Keratinocyte (primary cell): ENCODE measurements around the gene TBCE. TPM values are rescaled to one million over a fixed set of nuclear protein-coding genes. Genes with fewer than 3 reads are reported as not detected.

Experiments used
- DNase-seq: peaks from one replicate; pipeline ENCODE4 v3.0.0-alpha.2; 2011; ENCODE audit warnings: low read depth, missing footprints, low spot score
- FAIRE-seq: peaks from 2 replicates; lab custom pipeline; 2011; peaks lifted over from hg19 to GRCh38; lab: Jason Lieb, UNC
- H2AFZ ChIP-seq: 2 replicates; pipeline ENCODE4 v1.6.0; 2012; ENCODE audit warnings: low read length, control low read depth, inconsistent platforms; ENCODE audit not compliant: control insufficient read depth
- H3K27ac ChIP-seq: 2 replicates; pipeline ENCODE4 v1.5.1; 2011; ENCODE audit warnings: low read length; ENCODE audit not compliant: control insufficient read depth, insufficient read depth
- H3K27me3 ChIP-seq: 3 replicates; pipeline ENCODE4 v1.6.0; 2011; ENCODE audit warnings: low read length; ENCODE audit not compliant: control insufficient read depth, insufficient read depth; ENCODE audit errors: extremely low read depth
- H3K36me3 ChIP-seq, 2 experiments: 2 replicates in 1 of 2; 3 replicates in 1 of 2; pipeline ENCODE4 v1.5.1; 2011; ENCODE audit warnings: low read length in 2 of 2, mild to moderate bottlenecking in 1 of 2; ENCODE audit not compliant: control insufficient read depth in 2 of 2, insufficient read depth in 2 of 2; ENCODE audit errors: extremely low read depth in 1 of 2
- H3K4me1 ChIP-seq: 3 replicates; pipeline ENCODE4 v1.5.1; 2011; ENCODE audit warnings: low read length; ENCODE audit not compliant: control insufficient read depth, insufficient read depth; ENCODE audit errors: extremely low read depth
- H3K4me2 ChIP-seq: 3 replicates; pipeline ENCODE4 v1.6.0; 2011; ENCODE audit warnings: low read depth, low read length; ENCODE audit not compliant: control insufficient read depth, insufficient read depth; ENCODE audit errors: extremely low read depth
- H3K4me3 ChIP-seq, 3 experiments: fragments of 200-600 bp in 1 of 3; sonication (generic) in 1 of 3; 2 replicates in 2 of 3; 3 replicates in 1 of 3; pipeline ENCODE4 v1.5.1; 2011 to 2016; ENCODE audit warnings: low read length in 3 of 3, mild to moderate bottlenecking in 3 of 3, control low read depth in 2 of 3, inconsistent platforms in 1 of 3, low read depth in 1 of 3, mixed read lengths in 1 of 3, mixed run types in 1 of 3, moderate library complexity in 1 of 3; ENCODE audit not compliant: control insufficient read depth in 2 of 3, insufficient read depth in 2 of 3; ENCODE audit errors: extremely low read depth in 1 of 3
- H3K79me2 ChIP-seq: 2 replicates; pipeline ENCODE4 v1.6.0; 2012; ENCODE audit warnings: low read length; ENCODE audit not compliant: control insufficient read depth, insufficient read depth
- H3K9ac ChIP-seq: 3 replicates; pipeline ENCODE4 v1.6.0; 2011; ENCODE audit warnings: low read length; ENCODE audit not compliant: control insufficient read depth, insufficient read depth; ENCODE audit errors: extremely low read depth
- H3K9me1 ChIP-seq: 3 replicates; pipeline ENCODE4 v1.6.0; 2011; ENCODE audit warnings: low read length; ENCODE audit not compliant: control insufficient read depth, insufficient read depth; ENCODE audit errors: extremely low read depth
- H3K9me3 ChIP-seq: 2 replicates; pipeline ENCODE4 v1.5.1; 2012; ENCODE audit warnings: low read depth, low read length; ENCODE audit not compliant: control insufficient read depth
- H4K20me1 ChIP-seq: 3 replicates; pipeline ENCODE4 v1.6.0; 2011; ENCODE audit warnings: low read length; ENCODE audit not compliant: control insufficient read depth, insufficient read depth; ENCODE audit errors: extremely low read depth
- EZH2 ChIP-seq: IDR thresholded peaks from one replicate; pipeline ENCODE4 v1.6.1; 2012; ENCODE audit warnings: inconsistent platforms, mild to moderate bottlenecking, low read length, moderate library complexity
- dilution Hi-C: fragments of 300-500 bp; cut with MboI; formaldehyde crosslinking; loops from one replicate; pipeline ENCODE4 v1.7.0; 2020; ENCODE audit warnings: low sequenced_read_pairs; ENCODE audit not compliant: extremely low pct_ligation_motif_present
- polyA plus RNA-seq, 5 experiments: library from polyadenylated mRNA; depleted of rRNA in 3 of 5; stranded (reverse) in 3 of 5; stranded (forward) in 1 of 5; unstranded in 1 of 5; fragments of >200 nt; gene quantifications; 1 replicate in 1 of 5; 2 replicates in 3 of 5; 3 replicates in 1 of 5; pipeline versions ENCODE4 v1.2.1 to v1.2.3, GENCODE V29; 2011 to 2012; ENCODE audit warnings: missing spikeins in 2 of 5, low read depth in 1 of 5, low replicate concordance in 1 of 5
- TF ChIP-seq, protein P1 (sequence below), 3 experiments: IDR thresholded peaks in 1 of 3; conservative IDR thresholded peaks in 1 of 3; optimal IDR thresholded peaks in 1 of 3; 2 replicates in 2 of 3; 3 replicates in 1 of 3; pipeline versions ENCODE3 to v1.5.1; 2011; ENCODE audit warnings: low read length in 3 of 3, mild to moderate bottlenecking in 3 of 3, moderate library complexity in 2 of 3, control low read depth in 1 of 3, inconsistent platforms in 1 of 3; ENCODE audit not compliant: insufficient read depth in 2 of 3; ENCODE audit errors: extremely low read depth in 1 of 3

The TBCE gene
- polyA plus RNA-seq, 1 donor (not counting 4 experiments of a cell fraction or from before 2014, with no cell fraction given), result 27.5 TPM

DNA sequence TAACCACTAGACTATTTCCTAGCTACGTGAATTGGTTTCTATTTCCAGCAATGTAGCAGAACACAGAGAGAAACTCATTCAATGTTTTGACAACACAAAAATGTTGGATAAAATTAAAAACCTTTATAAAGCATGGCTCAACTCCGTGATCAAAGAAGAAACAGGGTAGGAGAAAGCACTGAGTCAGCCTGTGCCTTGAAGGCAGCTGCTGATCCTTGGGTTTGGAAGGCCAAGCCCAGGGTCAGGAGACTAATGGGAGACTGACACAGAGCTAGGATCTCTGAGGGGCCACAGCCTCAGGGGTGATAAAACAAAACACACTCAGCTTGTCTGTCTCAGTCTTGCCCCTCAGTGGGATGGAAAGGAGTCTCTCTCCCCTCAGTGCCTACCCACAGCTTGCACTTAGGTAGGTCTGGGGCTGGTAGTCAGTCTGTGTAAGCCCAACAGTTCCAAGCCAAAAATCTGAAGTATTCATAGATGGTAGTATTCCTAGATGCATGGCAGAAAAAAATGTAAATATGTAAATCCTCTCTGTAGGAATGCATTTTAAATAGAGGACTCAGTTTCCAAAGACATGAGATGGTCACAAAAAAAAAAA, 83.8 kb downstream of the TBCE start:
- H3K9ac ChIP-seq, result no peak overlapping the region
- dilution Hi-C loops, result no loop called here
- H3K4me3 ChIP-seq, result no peak overlapping the region
- H2AFZ ChIP-seq, result no peak overlapping the region
- no peaks in the 10 kb centered on the region for H3K27me3 ChIP-seq
- no peaks in the 10 kb centered on the region for H4K20me1 ChIP-seq
- no peak overlapping the region for H3K27ac ChIP-seq
- H3K4me1 ChIP-seq, result no peaks in the 10 kb centered on the region
- FAIRE-seq (no peak), DNase-seq (no peak)
- no peak overlapping the region for H3K4me2 ChIP-seq
- peaks cover 10 to 22% of the 10 kb centered on the region in 2 experiments for H3K36me3 ChIP-seq
- H3K9me3 ChIP-seq, result no peaks in the 10 kb centered on the region
- no peaks in the 10 kb centered on the region for H3K9me1 ChIP-seq
- TF ChIP-seq, protein P1, sequence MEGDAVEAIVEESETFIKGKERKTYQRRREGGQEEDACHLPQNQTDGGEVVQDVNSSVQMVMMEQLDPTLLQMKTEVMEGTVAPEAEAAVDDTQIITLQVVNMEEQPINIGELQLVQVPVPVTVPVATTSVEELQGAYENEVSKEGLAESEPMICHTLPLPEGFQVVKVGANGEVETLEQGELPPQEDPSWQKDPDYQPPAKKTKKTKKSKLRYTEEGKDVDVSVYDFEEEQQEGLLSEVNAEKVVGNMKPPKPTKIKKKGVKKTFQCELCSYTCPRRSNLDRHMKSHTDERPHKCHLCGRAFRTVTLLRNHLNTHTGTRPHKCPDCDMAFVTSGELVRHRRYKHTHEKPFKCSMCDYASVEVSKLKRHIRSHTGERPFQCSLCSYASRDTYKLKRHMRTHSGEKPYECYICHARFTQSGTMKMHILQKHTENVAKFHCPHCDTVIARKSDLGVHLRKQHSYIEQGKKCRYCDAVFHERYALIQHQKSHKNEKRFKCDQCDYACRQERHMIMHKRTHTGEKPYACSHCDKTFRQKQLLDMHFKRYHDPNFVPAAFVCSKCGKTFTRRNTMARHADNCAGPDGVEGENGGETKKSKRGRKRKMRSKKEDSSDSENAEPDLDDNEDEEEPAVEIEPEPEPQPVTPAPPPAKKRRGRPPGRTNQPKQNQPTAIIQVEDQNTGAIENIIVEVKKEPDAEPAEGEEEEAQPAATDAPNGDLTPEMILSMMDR (optimal IDR thresholded peaks at IDR 0.05 in 1 of 3, IDR thresholded peaks at IDR 0.05 in 1 of 3, conservative IDR thresholded peaks at IDR 0.05 in 1 of 3; ENCODE audit: extremely low read depth in 1 of 3, insufficient read depth in 2 of 3, low read length in 3 of 3), result no peak
- TF ChIP-seq EZH2, result no peak
- no peaks in the 10 kb centered on the region for H3K79me2 ChIP-seq

- H3K4me2 ChIP-seq, result no peak overlapping the region
- H4K20me1 ChIP-seq, result no peaks in the 10 kb centered on the region
- no peaks in the 10 kb centered on the region for H3K79me2 ChIP-seq
- no peak overlapping the region for H3K9ac ChIP-seq
- H3K27me3 ChIP-seq, result no peaks in the 10 kb centered on the region
- H3K4me1 ChIP-seq, result no peaks in the 10 kb centered on the region
- H3K36me3 ChIP-seq, result peaks cover 6 to 18% of the 10 kb centered on the region in 2 experiments
- no peak overlapping the region for H3K27ac ChIP-seq
- H3K4me3 ChIP-seq, result no peak overlapping the region
- H3K9me3 ChIP-seq, result no peaks in the 10 kb centered on the region
- H3K9me1 ChIP-seq, result no peaks in the 10 kb centered on the region
- dilution Hi-C loops, result no loop called here
- FAIRE-seq, result no peak
- no peak for DNase-seq
- TF ChIP-seq, protein P1 (optimal IDR thresholded peaks at IDR 0.05 in 1 of 3, IDR thresholded peaks at IDR 0.05 in 1 of 3, conservative IDR thresholded peaks at IDR 0.05 in 1 of 3; ENCODE audit: extremely low read depth in 1 of 3, insufficient read depth in 2 of 3, low read length in 3 of 3), result no peak
- TF ChIP-seq EZH2, result no peak
- H2AFZ ChIP-seq, result no peak overlapping the region
Measured at GRCh38 chr1:235454021-235454420, 86.8 kb downstream of the TBCE start.
